ENCODE results near the gene NPY2R. TPM values are rescaled to one million over a fixed set of nuclear protein-coding genes. Genes with fewer than 3 reads are reported as not detected.

The NPY2R gene
- total and polyA plus RNA-seq, 2 of the 13 experiments (the other 11 are each of a cell fraction or from before 2014, with no cell fraction given) = not detected

DNA sequence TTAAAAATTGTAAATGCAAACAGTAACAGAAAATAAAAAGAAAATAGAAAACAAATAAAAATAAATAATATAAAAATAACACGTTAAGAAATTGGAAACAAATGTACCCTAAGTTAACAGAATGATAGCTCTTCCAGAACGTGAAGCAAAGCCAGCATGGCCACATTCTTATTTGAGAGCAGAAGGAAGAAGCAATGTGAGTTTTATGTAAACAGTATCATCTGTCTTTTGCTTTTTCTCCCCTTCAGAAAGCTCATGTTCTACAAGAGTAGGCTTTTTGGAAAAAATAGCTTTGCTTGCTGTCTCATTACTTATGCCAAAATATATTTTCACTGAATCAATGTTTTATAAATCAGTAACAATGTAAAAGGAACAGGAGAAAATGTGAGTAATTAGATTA is 18.7 kb downstream of the NPY2R start:
- Histone ChIP-seq H3K9me3 (ENCODE audit: low read length) (no peaks in the 10 kb centered on the region), H3K4me1 (ENCODE audit: insufficient read depth, low read length) (no peaks in the 10 kb centered on the region), H3K27me3 (ENCODE audit: control insufficient read depth in 1 of 2, insufficient read depth in 2 of 2, low read length in 2 of 2) (no peaks in the 10 kb centered on the region; a peak in 1 of 5 replicates), H3K36me3 (replicated peaks in 1 of 2; ENCODE audit: control insufficient read depth in 1 of 2, insufficient read depth in 2 of 2, low read length in 2 of 2) (no peaks in the 10 kb centered on the region), H3K27ac (ENCODE audit: extremely low read length, insufficient read depth, low read length) (no peak overlapping the region), H2AFZ (ENCODE audit: low read length) (no peak overlapping the region), H4K20me1 (ENCODE audit: insufficient read depth, low read length) (no peaks in the 10 kb centered on the region), H3K4me2 (ENCODE audit: low read depth, low read length) (no peak overlapping the region), H3K4me3 (replicated peaks in 1 of 3; ENCODE audit: insufficient read depth in 1 of 3, low read depth in 2 of 3, low read length in 3 of 3) (no peak overlapping the region), H3K9ac (ENCODE audit: insufficient read depth, low read depth, low read length) (no peak overlapping the region), H3K79me2 (ENCODE audit: insufficient read depth, low read length) (no peaks in the 10 kb centered on the region)
- intact Hi-C loops (cut with micrococcal nuclease; ENCODE audit: unreplicated experiment) (no loop called here), in situ Hi-C loops (cut with HindIII; ENCODE audit: extremely low pct_ligation_motif_present, low pct_unique_long_range_greater_than_20kb) (no loop called here)
- no peak for TF ChIP-seq BORCS8-MEF2B (CRISPR knock-in tag; IDR thresholded peaks at IDR 0.05)
- TF ChIP-seq, protein P1, sequence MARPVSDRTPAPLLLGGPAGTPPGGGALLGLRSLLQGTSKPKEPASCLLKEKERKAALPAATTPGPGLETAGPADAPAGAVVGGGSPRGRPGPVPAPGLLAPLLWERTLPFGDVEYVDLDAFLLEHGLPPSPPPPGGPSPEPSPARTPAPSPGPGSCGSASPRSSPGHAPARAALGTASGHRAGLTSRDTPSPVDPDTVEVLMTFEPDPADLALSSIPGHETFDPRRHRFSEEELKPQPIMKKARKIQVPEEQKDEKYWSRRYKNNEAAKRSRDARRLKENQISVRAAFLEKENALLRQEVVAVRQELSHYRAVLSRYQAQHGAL (CRISPR knock-in tag; IDR thresholded peaks at IDR 0.05; ENCODE audit: not compliant biosample characterization) = no peak
- no peak for TF ChIP-seq ZNF350 (CRISPR knock-in tag; IDR thresholded peaks at IDR 0.05; ENCODE audit: borderline replicate concordance, low read depth)
- TF ChIP-seq, protein P2, sequence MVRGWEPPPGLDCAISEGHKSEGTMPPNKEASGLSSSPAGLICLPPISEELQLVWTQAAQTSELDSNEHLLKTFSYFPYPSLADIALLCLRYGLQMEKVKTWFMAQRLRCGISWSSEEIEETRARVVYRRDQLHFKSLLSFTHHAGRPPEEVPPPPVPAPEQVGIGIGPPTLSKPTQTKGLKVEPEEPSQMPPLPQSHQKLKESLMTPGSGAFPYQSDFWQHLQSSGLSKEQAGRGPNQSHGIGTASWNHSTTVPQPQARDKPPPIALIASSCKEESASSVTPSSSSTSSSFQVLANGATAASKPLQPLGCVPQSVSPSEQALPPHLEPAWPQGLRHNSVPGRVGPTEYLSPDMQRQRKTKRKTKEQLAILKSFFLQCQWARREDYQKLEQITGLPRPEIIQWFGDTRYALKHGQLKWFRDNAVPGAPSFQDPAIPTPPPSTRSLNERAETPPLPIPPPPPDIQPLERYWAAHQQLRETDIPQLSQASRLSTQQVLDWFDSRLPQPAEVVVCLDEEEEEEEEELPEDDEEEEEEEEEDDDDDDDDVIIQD (CRISPR knock-in tag; IDR thresholded peaks at IDR 0.05; ENCODE audit: low read depth) = no peak
- no peak for TF ChIP-seq ZNF232 (CRISPR knock-in tag; IDR thresholded peaks at IDR 0.05; ENCODE audit: borderline replicate concordance)
- no peak for TF ChIP-seq ZNF317 (CRISPR knock-in tag; IDR thresholded peaks at IDR 0.05)
- no peak for TF ChIP-seq JUNB (CRISPR knock-in tag; IDR thresholded peaks at IDR 0.05; ENCODE audit: borderline replicate concordance)
- TF ChIP-seq, protein P3, sequence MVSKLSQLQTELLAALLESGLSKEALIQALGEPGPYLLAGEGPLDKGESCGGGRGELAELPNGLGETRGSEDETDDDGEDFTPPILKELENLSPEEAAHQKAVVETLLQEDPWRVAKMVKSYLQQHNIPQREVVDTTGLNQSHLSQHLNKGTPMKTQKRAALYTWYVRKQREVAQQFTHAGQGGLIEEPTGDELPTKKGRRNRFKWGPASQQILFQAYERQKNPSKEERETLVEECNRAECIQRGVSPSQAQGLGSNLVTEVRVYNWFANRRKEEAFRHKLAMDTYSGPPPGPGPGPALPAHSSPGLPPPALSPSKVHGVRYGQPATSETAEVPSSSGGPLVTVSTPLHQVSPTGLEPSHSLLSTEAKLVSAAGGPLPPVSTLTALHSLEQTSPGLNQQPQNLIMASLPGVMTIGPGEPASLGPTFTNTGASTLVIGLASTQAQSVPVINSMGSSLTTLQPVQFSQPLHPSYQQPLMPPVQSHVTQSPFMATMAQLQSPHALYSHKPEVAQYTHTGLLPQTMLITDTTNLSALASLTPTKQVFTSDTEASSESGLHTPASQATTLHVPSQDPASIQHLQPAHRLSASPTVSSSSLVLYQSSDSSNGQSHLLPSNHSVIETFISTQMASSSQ (IDR thresholded peaks at IDR 0.05; ENCODE audit: low read depth) = no peak
- TF ChIP-seq, protein P3 (CRISPR knock-in tag; IDR thresholded peaks at IDR 0.05; ENCODE audit: borderline replicate concordance) = no peak
- no peak for TF ChIP-seq ZNF326 (CRISPR knock-in tag; IDR thresholded peaks at IDR 0.05; ENCODE audit: borderline replicate concordance)
- ATAC-seq (no peak), FAIRE-seq (no peak), DNase-seq (ENCODE audit: low spot score) (no peak)
- ChIA-PET CTCF (ENCODE audit: low intra/inter-chr PET ratio, low total read pairs) (no interaction called here), POLR2A (no interaction called here)
- no TSS peak for BruUV-seq (replicated peaks)
- WGBS (ENCODE audit: low lambda C conversion rate) = 4% methylated on average over 2 of the region's 2 CpGs
